ENCODE results near the gene INTS4. TPM values are rescaled to one million over a fixed set of nuclear protein-coding genes. Genes with fewer than 3 reads are reported as not detected.

INTS4 gene
- total RNA-seq, 4 donors from 2014 or later, result 18.8 to 73.9 (median 26.4) TPM

DNA sequence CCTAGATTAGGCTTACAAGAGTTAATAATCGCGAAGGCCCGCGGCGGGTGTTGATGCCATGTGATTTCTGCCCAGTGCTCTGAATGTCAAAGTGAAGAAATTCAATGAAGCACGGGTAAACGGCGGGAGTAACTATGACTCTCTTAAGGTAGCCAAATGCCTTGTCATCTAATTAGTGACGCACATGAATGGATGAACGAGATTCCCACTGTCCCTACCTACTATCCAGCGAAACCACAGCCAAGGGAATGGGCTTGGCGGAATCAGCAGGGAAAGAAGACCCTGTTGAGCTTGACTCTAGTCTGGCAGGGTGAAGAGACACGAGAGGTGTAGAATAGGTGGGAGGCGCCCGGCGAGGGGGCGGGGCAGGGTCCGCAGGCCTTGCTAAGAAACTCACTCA, 108.1 kb downstream of the INTS4 start:
- peaks cover 63% of the 10 kb centered on the region for H3K36me3 ChIP-seq
- H3K27me3 ChIP-seq, result no peaks in the 10 kb centered on the region
- TF ChIP-seq POLR2A (IDR thresholded peaks at IDR 0.05) (no peak), EP300 (IDR thresholded peaks at IDR 0.05) (no peak), POLR2AphosphoS5 (IDR thresholded peaks at IDR 0.05) (no peak)
- TF ChIP-seq, protein P1, sequence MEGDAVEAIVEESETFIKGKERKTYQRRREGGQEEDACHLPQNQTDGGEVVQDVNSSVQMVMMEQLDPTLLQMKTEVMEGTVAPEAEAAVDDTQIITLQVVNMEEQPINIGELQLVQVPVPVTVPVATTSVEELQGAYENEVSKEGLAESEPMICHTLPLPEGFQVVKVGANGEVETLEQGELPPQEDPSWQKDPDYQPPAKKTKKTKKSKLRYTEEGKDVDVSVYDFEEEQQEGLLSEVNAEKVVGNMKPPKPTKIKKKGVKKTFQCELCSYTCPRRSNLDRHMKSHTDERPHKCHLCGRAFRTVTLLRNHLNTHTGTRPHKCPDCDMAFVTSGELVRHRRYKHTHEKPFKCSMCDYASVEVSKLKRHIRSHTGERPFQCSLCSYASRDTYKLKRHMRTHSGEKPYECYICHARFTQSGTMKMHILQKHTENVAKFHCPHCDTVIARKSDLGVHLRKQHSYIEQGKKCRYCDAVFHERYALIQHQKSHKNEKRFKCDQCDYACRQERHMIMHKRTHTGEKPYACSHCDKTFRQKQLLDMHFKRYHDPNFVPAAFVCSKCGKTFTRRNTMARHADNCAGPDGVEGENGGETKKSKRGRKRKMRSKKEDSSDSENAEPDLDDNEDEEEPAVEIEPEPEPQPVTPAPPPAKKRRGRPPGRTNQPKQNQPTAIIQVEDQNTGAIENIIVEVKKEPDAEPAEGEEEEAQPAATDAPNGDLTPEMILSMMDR (IDR thresholded peaks at IDR 0.05), result no peak
- DNase-seq (ENCODE audit: low spot score in 2 of 2), result no peak
- H3K9me3 ChIP-seq, result no peaks in the 10 kb centered on the region
- 97% methylated on average over 18 of the region's 18 CpGs for WGBS
- H3K27ac ChIP-seq, result no peak overlapping the region
- H3K4me1 ChIP-seq, result no peaks in the 10 kb centered on the region
- H3K4me3 ChIP-seq, result no peak overlapping the region

DNA sequence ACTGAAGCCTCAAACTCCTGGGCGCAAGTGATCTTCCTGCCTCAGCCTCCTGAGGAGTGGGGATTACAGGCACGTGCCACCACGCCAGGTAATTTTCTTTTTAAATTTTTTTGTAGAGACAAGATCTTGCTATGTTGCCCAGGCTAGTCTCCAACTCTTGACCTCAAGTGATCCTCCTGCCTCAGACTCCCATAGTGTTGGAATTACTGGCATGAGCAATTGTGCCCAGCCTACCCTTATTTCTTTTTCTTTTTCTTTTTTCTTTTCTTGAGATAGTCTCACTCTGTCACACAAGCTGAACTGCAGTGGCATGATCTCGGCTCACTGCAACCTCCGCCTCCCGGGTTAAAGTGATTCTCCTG, 109.7 kb downstream of the INTS4 start:
- no peak for TF ChIP-seq POLR2A (IDR thresholded peaks at IDR 0.05)
- no peak for TF ChIP-seq EP300 (IDR thresholded peaks at IDR 0.05)
- no peak for TF ChIP-seq POLR2AphosphoS5 (IDR thresholded peaks at IDR 0.05)
- TF ChIP-seq, protein P1 (IDR thresholded peaks at IDR 0.05), result no peak
- Histone ChIP-seq H3K4me3 (no peak overlapping the region), H3K36me3 (peaks cover 71% of the 10 kb centered on the region), H3K9me3 (no peaks in the 10 kb centered on the region), H3K27ac (no peak overlapping the region), H3K27me3 (no peaks in the 10 kb centered on the region), H3K4me1 (no peaks in the 10 kb centered on the region)
- 91% methylated on average over 6 of the region's 6 CpGs for WGBS
- no peak for DNase-seq (ENCODE audit: low spot score in 2 of 2)

DNA sequence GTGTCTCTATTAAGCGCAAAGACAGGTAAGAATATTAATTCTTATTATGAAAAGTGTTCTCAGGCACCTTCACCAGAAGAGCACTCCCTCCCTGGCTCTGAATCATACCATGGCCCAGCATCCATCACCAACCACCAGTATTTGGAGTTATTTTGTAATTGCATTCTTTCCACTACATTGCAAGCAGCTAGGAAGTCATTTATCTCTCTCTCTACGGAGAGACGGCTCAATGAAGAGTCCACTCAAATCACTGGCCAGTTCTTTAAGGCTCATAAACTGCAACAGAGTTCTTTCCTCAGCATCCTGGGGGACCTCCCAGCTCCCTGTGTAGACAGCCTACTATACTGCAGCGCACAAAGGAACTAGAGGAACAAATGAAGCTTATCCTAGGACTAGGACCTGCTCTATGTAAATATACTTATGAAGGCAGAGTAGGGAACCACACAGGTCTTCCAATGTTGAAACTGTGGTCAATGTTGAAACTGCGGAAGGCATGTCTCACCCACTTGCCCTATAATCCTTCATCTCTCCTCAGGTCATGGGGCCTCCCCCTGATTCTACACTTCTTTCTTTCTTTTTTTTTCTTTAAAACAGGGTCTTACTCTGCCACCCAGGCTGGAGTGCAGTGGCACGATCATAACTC, 110.2 kb downstream of the INTS4 start:
- no peaks in the 10 kb centered on the region for H3K9me3 ChIP-seq
- H3K4me3 ChIP-seq, result no peak overlapping the region
- H3K27ac ChIP-seq, result no peak overlapping the region
- no peaks in the 10 kb centered on the region for H3K27me3 ChIP-seq
- WGBS, result 95% methylated on average over 6 of the region's 6 CpGs
- H3K36me3 ChIP-seq, result peaks cover 70% of the 10 kb centered on the region
- DNase-seq (ENCODE audit: low spot score in 2 of 2), result no peak
- TF ChIP-seq, protein P1 (IDR thresholded peaks at IDR 0.05), result no peak
- TF ChIP-seq EP300 (IDR thresholded peaks at IDR 0.05) (no peak), POLR2AphosphoS5 (IDR thresholded peaks at IDR 0.05) (no peak), POLR2A (IDR thresholded peaks at IDR 0.05) (no peak)
- no peaks in the 10 kb centered on the region for H3K4me1 ChIP-seq

DNA sequence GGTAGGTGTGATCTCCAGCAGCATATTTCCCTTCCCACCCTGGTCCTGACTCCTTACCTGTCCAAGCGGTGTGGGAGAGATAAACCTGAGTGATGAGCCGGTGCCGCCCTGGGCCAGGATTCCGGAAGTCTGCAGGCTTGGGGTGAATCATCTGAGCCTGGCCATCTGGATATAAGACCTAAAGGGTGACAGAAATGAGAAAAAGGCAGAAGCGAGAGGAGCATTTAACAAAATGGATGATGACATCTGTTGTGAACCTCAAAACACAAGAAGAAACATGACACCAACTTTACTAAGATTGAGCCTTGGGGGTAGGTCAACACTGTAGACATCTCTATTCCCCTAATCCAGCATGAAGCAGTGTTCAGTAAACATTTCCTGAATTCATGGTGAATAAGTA, 110.7 kb downstream of the INTS4 start:
- H3K36me3 ChIP-seq, result peaks cover 71% of the 10 kb centered on the region
- no peaks in the 10 kb centered on the region for H3K4me1 ChIP-seq
- no peak overlapping the region for H3K4me3 ChIP-seq
- H3K27me3 ChIP-seq, result no peaks in the 10 kb centered on the region
- H3K27ac ChIP-seq, result no peak overlapping the region
- no peak for DNase-seq (ENCODE audit: low spot score in 2 of 2)
- H3K9me3 ChIP-seq, result no peaks in the 10 kb centered on the region
- TF ChIP-seq, protein P1 (IDR thresholded peaks at IDR 0.05), result no peak
- TF ChIP-seq POLR2A (IDR thresholded peaks at IDR 0.05), result no peak
- no peak for TF ChIP-seq EP300 (IDR thresholded peaks at IDR 0.05)
- 96% methylated on average over 5 of the region's 5 CpGs for WGBS

DNA sequence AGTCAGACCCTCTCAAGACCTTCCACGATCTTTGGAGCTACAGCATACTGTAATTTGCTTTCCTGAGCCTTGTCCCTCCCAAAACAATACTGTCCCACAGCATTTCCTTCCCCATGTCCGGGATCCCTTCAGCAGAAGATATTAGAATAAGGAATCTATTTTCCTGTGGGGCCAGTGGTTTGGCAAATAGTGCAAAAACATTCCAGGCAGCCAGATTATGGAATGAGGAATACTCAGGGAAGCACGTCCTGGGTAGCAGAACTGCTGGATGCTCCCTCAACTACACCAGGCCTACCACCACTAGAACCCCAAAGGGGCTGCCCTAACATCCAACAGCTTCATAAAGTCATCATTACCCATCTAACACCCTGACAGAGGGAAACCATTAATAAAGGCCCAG, 112.1 kb downstream of the INTS4 start:
- Histone ChIP-seq H3K4me3 (no peak overlapping the region), H3K36me3 (peaks cover 79% of the 10 kb centered on the region), H3K9me3 (no peaks in the 10 kb centered on the region), H3K27me3 (no peaks in the 10 kb centered on the region), H3K27ac (no peak overlapping the region), H3K4me1 (no peaks in the 10 kb centered on the region)
- 77% methylated on average over 3 of the region's 3 CpGs for WGBS
- TF ChIP-seq POLR2A (IDR thresholded peaks at IDR 0.05), result no peak
- TF ChIP-seq, protein P1 (IDR thresholded peaks at IDR 0.05), result no peak
- TF ChIP-seq EP300 (IDR thresholded peaks at IDR 0.05), result no peak
- TF ChIP-seq POLR2AphosphoS5 (IDR thresholded peaks at IDR 0.05), result no peak
- no peak for DNase-seq (ENCODE audit: low spot score in 2 of 2)
